Measurements from ENCODE around the gene FKBP1C.
"Not testable (repeated sequence)": the region's sequence is repeated elsewhere in the genome, so short reads cannot be mapped to it uniquely, and the experiment has no call there.

The FKBP1C gene

DNA sequence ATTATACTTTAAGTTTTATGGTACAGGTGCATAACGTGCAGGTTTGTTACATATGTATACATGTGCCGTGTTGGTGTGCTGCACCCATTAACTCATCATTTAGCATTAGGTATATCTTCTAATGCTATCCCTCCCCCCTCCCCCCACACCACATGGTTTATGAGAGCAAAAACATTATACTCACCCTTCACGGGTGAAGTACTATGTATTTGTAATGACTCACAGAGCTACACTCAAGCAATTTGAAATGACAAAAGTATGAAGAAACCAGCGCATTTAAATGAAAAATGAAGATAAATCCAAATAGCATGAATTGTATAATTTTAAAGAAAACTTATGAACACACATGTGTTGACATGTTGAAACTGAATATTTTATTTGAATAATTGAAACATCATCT, 14.7 kb downstream of the FKBP1C start:
- H3K27me3 ChIP-seq (replicated peaks; ENCODE audit: control insufficient read depth, insufficient read depth, low read length); H3K9me3 ChIP-seq (ENCODE audit: control insufficient read depth, low read length); H3K4me1 ChIP-seq (ENCODE audit: control insufficient read depth, insufficient read depth, low read length); DNase-seq (ENCODE audit: low read depth); H3K9ac ChIP-seq (ENCODE audit: low read length); H3K4me3 ChIP-seq (ENCODE audit: low read length); H3K36me3 ChIP-seq (ENCODE audit: control insufficient read depth, insufficient read depth, low read length, severe bottlenecking): not testable (repeated sequence)

DNA sequence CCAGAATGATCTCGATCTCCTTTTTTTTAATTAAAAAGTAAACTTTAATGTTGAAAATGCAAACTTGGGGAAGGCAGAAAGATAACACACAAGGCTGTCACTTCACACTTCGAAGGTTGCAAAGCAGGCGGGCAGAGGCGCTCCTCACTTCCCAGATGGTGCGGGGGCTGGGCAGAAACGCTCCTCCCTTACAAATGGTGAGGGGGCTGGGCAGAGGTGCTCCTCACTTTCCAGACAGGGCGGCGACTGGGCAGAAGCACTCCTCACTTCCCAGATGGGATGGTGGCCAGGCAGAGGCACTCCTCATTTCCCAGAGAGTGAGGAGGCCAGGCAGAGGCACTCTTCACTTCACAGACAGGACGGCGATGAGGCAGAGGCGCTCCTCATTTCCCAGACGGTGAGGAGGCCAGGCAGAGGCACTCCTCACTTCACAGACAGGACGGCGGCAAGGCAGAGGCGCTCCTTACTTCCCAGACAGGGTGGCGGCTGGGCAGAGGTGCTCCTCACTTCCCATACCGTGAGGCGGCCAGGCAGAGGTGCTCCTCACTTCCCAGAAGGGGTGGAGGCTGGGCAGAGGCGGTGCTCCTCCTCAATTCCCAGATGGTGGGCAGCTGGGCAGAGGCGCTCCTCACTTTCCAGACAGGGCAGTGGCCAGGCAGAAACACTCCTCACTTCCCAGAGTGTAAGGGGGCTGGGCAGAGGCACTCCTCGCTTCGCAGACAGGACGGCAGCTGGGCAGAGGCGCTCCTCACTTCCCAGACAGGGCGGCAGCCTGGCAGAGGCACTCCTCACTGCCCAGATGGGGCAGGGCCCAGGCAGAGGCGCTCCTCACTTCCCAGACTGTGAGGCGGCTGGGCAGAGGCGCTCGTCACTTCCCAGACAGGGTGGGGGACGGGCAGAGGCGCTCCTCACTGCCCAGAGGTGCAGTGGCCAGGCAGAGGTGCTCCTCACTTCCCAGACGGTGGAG, 16.9 kb downstream of the FKBP1C start:
- not testable (repeated sequence) for H3K4me3 ChIP-seq (ENCODE audit: low read length); H3K9ac ChIP-seq (ENCODE audit: low read length); H3K4me1 ChIP-seq (ENCODE audit: control insufficient read depth, insufficient read depth, low read length); H3K27me3 ChIP-seq (replicated peaks; ENCODE audit: control insufficient read depth, insufficient read depth, low read length); H3K36me3 ChIP-seq (ENCODE audit: control insufficient read depth, insufficient read depth, low read length, severe bottlenecking); H3K9me3 ChIP-seq (ENCODE audit: control insufficient read depth, low read length); DNase-seq (ENCODE audit: low read depth)

DNA sequence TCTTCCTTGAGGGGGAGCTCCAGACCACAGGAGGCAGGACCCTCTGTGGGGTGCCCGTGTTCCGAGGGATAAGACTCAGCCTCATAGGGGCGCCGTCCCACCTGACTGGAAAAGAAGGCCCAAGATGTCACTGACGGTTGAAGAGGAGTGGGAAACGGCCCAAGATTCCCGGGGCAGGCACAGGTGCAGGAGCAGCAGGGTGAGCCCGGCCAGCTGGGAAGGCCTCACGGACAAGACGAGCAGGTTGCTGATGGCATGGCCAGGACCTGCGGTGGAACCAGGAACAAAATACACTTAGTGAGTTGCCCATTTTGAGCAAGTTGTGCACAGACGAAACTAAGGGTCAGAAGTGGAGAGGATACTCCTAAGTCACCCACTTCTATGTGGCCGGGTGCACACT, 18.8 kb downstream of the FKBP1C start:
- H3K4me1 ChIP-seq (ENCODE audit: control insufficient read depth, insufficient read depth, low read length); H3K9ac ChIP-seq (ENCODE audit: low read length); H3K4me3 ChIP-seq (ENCODE audit: low read length); H3K9me3 ChIP-seq (ENCODE audit: control insufficient read depth, low read length); H3K27me3 ChIP-seq (replicated peaks; ENCODE audit: control insufficient read depth, insufficient read depth, low read length); H3K36me3 ChIP-seq (ENCODE audit: control insufficient read depth, insufficient read depth, low read length, severe bottlenecking); DNase-seq (ENCODE audit: low read depth): not testable (repeated sequence)

DNA sequence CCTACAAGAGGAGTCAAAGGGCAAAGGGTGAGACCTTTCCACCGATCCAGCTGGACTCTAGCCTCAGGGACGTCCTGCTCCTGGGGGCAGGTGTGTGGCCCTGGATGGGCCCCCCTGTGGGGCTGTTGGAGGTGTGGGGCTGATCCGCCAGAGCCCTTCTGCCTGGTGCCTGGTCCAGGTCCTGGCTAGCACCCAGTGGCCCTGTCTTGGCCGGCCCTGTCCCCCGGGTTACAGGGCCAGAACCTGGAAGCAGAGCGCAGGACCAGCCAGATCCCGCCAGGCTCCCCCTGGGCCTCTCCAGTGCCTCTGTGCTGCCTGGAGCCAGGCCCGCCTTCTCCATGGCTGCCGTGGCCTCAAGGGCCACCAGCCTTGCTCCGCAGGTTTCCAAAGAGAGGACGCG, 19.2 kb downstream of the FKBP1C start:
- not testable (repeated sequence) for H3K4me1 ChIP-seq (ENCODE audit: control insufficient read depth, insufficient read depth, low read length); DNase-seq (ENCODE audit: low read depth); H3K9ac ChIP-seq (ENCODE audit: low read length); H3K4me3 ChIP-seq (ENCODE audit: low read length); H3K36me3 ChIP-seq (ENCODE audit: control insufficient read depth, insufficient read depth, low read length, severe bottlenecking); H3K27me3 ChIP-seq (replicated peaks; ENCODE audit: control insufficient read depth, insufficient read depth, low read length); H3K9me3 ChIP-seq (ENCODE audit: control insufficient read depth, low read length)

DNA sequence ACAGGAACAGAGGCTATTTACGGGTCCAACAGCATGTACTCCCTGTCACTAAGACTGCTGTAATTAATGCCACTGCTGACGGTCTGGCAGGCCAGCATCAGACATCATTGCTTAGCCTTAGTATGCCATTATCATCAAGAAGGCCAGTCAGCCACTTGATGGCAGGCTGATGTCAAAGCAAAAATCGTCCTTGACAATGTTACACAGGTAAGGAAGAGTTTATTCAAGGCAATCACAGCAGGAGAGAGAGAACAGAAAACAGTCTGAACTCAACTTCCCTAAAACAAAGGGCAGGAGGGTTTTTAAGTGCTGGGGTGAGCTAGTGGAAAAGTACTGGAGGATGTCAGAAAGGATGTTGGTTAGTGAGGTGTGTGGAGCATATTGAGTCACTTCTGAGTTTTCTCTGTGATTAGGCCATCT, 25.1 kb downstream of the FKBP1C start:
- H3K27me3 ChIP-seq (replicated peaks; ENCODE audit: control insufficient read depth, insufficient read depth, low read length), result no peaks in the 10 kb centered on the region
- no peak overlapping the region for H3K4me3 ChIP-seq (ENCODE audit: low read length)
- H3K4me1 ChIP-seq (ENCODE audit: control insufficient read depth, insufficient read depth, low read length), result no peaks in the 10 kb centered on the region
- no peaks in the 10 kb centered on the region for H3K9me3 ChIP-seq (ENCODE audit: control insufficient read depth, low read length)
- H3K36me3 ChIP-seq (ENCODE audit: control insufficient read depth, insufficient read depth, low read length, severe bottlenecking), result no peaks in the 10 kb centered on the region
- DNase-seq (ENCODE audit: low read depth), result no peak
- no peak overlapping the region for H3K9ac ChIP-seq (ENCODE audit: low read length)

DNA sequence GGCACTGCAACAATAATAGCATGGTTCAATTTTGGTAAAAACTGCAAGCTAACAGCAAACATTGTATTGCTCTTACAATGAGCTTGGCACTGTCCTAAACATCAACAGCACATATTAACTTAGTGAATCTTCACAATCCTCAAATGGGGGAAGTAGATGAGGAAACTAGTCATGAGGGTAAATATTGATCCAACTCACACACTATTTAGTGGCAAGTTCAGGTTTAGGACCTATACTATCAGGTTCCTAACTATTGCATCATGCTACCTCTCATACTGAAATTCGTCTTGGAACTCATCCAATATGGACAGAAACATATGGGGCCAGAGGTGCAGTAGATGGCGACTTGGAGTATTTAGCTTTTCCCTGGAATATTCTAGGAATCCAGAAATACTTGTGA, 34.2 kb downstream of the FKBP1C start:
- no peak overlapping the region for H3K4me3 ChIP-seq (ENCODE audit: low read length)
- no peak overlapping the region for H3K9ac ChIP-seq (ENCODE audit: low read length)
- H3K27me3 ChIP-seq (replicated peaks; ENCODE audit: control insufficient read depth, insufficient read depth, low read length), result no peaks in the 10 kb centered on the region
- H3K36me3 ChIP-seq (ENCODE audit: control insufficient read depth, insufficient read depth, low read length, severe bottlenecking), result no peaks in the 10 kb centered on the region
- no peaks in the 10 kb centered on the region for H3K4me1 ChIP-seq (ENCODE audit: control insufficient read depth, insufficient read depth, low read length)
- no peak for DNase-seq (ENCODE audit: low read depth)
- H3K9me3 ChIP-seq (ENCODE audit: control insufficient read depth, low read length), result no peaks in the 10 kb centered on the region

DNA sequence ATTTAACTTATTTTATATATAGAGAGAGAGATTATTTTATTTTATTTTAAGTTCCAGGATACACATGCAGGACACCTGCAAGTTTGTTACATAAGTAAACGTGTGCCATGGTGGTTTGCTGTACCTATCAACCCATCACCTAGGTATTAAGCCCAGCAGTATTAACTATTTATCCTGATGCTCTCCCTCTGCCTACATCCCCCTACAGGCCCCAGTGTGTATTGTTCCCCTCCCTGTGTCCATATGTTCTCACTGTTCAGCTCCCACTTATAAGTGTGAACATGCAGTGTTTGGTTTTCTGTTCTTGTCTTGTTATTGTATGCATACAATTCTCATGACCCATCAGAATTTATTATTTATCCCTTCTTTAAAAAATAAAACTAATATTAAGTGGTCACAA, 34.6 kb downstream of the FKBP1C start:
- H3K36me3 ChIP-seq (ENCODE audit: control insufficient read depth, insufficient read depth, low read length, severe bottlenecking), result no peaks in the 10 kb centered on the region
- no peaks in the 10 kb centered on the region for H3K4me1 ChIP-seq (ENCODE audit: control insufficient read depth, insufficient read depth, low read length)
- H3K9me3 ChIP-seq (ENCODE audit: control insufficient read depth, low read length), result no peaks in the 10 kb centered on the region
- no peaks in the 10 kb centered on the region for H3K27me3 ChIP-seq (replicated peaks; ENCODE audit: control insufficient read depth, insufficient read depth, low read length)
- no peak overlapping the region for H3K9ac ChIP-seq (ENCODE audit: low read length)
- no peak for DNase-seq (ENCODE audit: low read depth)
- no peak overlapping the region for H3K4me3 ChIP-seq (ENCODE audit: low read length)

DNA sequence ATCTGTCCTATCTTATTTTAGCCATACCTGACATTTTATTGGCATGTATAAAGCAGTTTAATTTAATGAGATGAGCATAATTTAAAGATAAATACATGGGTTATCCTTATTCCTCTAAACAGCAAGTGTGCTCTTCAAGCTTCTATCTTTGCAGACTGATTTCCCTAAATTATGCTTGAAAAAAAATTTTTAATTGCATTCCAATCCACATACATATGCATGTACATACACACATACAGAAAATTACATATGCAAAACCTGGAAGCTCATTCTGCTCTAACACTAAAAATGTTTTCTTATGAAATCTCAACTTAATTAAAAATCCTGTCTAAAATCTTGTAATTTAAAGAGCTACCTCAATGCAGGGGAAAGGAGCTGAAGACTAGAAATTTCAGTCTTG, 35.3 kb downstream of the FKBP1C start:
- Histone ChIP-seq H3K36me3 (ENCODE audit: control insufficient read depth, insufficient read depth, low read length, severe bottlenecking) (no peaks in the 10 kb centered on the region), H3K9me3 (ENCODE audit: control insufficient read depth, low read length) (no peaks in the 10 kb centered on the region), H3K27me3 (replicated peaks; ENCODE audit: control insufficient read depth, insufficient read depth, low read length) (no peaks in the 10 kb centered on the region), H3K4me3 (ENCODE audit: low read length) (no peak overlapping the region), H3K4me1 (ENCODE audit: control insufficient read depth, insufficient read depth, low read length) (no peaks in the 10 kb centered on the region), H3K9ac (ENCODE audit: low read length) (no peak overlapping the region)
- DNase-seq (ENCODE audit: low read depth), result no peak

DNA sequence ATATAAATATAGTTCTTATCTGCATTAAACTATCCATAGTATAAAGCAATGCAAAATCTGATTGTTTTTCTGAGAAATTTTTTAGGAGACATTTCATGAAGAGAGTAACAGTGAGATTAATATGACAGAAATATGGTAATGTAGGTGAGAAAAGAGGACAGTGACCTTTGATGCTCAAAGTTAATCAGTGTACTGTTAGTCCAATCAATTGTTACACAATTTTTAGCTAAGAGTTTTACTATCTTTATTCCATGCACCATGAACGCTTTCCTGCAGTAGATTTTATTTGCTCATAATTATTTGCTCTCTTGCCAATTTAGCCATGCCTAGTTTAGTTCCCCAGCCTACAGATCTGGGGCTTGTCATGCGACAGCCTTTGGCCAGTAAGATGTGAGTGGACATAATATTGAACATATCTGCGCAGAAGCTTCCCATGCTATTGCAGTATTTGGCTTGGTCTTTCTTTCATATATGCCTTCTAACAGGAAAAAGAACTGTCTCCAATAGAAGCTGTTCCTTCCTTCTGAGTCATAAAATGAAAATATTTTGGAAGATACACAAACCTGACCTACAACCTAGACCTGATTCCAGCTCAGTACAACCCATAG, 38.7 kb downstream of the FKBP1C start:
- no peaks in the 10 kb centered on the region for H3K27me3 ChIP-seq (replicated peaks; ENCODE audit: control insufficient read depth, insufficient read depth, low read length)
- no peak for DNase-seq (ENCODE audit: low read depth)
- no peaks in the 10 kb centered on the region for H3K36me3 ChIP-seq (ENCODE audit: control insufficient read depth, insufficient read depth, low read length, severe bottlenecking)
- no peaks in the 10 kb centered on the region for H3K4me1 ChIP-seq (ENCODE audit: control insufficient read depth, insufficient read depth, low read length)
- no peaks in the 10 kb centered on the region for H3K9me3 ChIP-seq (ENCODE audit: control insufficient read depth, low read length)
- no peak overlapping the region for H3K9ac ChIP-seq (ENCODE audit: low read length)
- no peak overlapping the region for H3K4me3 ChIP-seq (ENCODE audit: low read length)

DNA sequence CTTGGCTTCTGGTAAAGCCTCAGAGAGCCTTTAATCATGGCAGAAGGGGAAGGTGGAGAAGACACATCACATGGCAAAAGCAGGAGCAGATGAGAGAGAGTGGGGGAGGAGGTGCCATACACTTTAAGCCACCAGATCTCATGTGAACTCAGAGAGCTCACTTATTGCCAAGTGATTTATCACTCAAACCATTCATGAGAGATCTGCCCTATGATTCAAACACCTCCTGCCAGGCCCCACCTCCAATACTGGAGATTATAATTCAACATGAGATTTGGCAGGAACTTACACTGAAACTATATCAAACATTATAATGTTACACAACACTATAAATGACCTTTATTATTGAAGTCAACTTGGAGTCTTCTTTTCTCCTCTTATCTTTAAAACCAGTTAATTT, 47.9 kb downstream of the FKBP1C start:
- no peaks in the 10 kb centered on the region for H3K9me3 ChIP-seq (ENCODE audit: control insufficient read depth, low read length)
- H3K4me1 ChIP-seq (ENCODE audit: control insufficient read depth, insufficient read depth, low read length), result no peaks in the 10 kb centered on the region
- no peaks in the 10 kb centered on the region for H3K36me3 ChIP-seq (ENCODE audit: control insufficient read depth, insufficient read depth, low read length, severe bottlenecking)
- DNase-seq (ENCODE audit: low read depth), result no peak
- H3K27me3 ChIP-seq (replicated peaks; ENCODE audit: control insufficient read depth, insufficient read depth, low read length), result no peaks in the 10 kb centered on the region
- no peak overlapping the region for H3K9ac ChIP-seq (ENCODE audit: low read length)
- no peak overlapping the region for H3K4me3 ChIP-seq (ENCODE audit: low read length)

DNA sequence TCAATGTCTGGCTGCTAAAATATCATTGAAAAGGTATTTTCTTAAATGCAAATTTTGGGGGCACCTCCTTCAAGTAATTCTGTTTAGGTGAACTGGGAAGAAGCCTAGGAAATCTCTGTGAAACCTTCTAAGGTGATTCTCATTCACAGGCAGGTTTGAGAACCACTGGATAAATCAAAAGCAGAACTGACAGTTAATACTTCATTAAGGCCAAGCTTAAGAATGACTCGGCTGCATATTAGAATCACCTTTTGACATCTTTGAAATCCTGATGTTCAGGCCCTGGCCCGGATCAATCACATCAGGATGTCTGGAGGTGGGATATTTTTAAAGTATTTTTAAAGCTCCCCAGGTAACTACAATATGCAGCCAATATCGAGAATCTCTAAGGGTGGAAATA, 50.6 kb downstream of the FKBP1C start:
- Histone ChIP-seq H3K9me3 (ENCODE audit: control insufficient read depth, low read length) (no peaks in the 10 kb centered on the region), H3K4me3 (ENCODE audit: low read length) (no peak overlapping the region), H3K27me3 (replicated peaks; ENCODE audit: control insufficient read depth, insufficient read depth, low read length) (no peaks in the 10 kb centered on the region), H3K36me3 (ENCODE audit: control insufficient read depth, insufficient read depth, low read length, severe bottlenecking) (no peaks in the 10 kb centered on the region), H3K4me1 (ENCODE audit: control insufficient read depth, insufficient read depth, low read length) (no peaks in the 10 kb centered on the region), H3K9ac (ENCODE audit: low read length) (no peak overlapping the region)
- DNase-seq (ENCODE audit: low read depth), result no peak

Measured in adipocyte (in vitro differentiated cells).